Transverse colon (tissue), 3 donors: ENCODE data around the gene PMEL.

Experiments
- POLR2A ChIP-seq: fragments of 450-650 bp; IDR thresholded peaks from one replicate; pipeline ENCODE4 v1.6.1; 2016; ENCODE audit warnings: antibody characterized with exemption, mild to moderate bottlenecking, moderate library complexity
- POLR2AphosphoS5 ChIP-seq, 3 donors: sonication (generic); formaldehyde crosslinking; IDR thresholded peaks; one replicate each; pipeline ENCODE4 v1.6.1; 2016; ENCODE audit warnings: antibody characterized with exemption in 3 of 3

- TF ChIP-seq POLR2AphosphoS5 (IDR thresholded peaks at IDR 0.05) (no peak), POLR2A (no peak)
These were observed 31.1 kb downstream of the PMEL start for GRCh38 chr12:55934773-55935172.
